IPS DF 19.7 (cell line): ENCODE results near the gene VPS26C.
"Not testable (repeated sequence)": the region's sequence is repeated elsewhere in the genome, so short reads cannot be mapped to it uniquely, and the experiment has no call there.

Experiments
- DNase-seq: peaks from one replicate; pipeline ENCODE4 v3.0.0-alpha.2; 2013; ENCODE audit warnings: low read depth, low spot score

VPS26C gene

DNA sequence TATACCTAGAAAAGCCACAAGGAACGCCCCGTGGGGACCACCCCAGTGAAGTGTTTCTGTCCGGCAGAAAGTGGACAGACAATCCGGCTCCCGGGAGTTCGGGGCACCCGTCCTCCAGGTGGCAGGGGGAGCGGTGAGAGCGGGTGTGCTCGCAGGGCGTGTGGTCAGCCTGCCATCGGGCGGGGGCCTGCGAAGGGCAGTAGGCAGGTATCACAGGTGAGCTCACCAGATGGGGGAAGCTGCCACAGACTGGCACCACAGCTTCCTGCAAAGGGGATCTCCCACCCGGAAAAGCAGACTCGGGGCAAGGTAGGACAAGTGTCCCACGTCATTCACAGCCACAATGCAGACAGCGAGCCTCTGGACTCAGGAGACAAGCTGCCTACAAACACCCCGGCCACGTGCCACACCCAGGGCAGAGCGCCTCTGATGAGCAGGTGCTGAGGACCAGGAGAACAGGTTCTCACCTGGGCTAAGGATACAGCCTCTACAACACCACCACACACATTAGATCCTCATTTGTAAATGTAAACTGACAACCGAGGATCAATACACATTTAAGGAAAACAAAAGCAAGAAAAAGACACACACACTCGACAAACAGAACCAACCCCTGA, 36.4 kb downstream of the VPS26C start:
- no peak for DNase-seq

DNA sequence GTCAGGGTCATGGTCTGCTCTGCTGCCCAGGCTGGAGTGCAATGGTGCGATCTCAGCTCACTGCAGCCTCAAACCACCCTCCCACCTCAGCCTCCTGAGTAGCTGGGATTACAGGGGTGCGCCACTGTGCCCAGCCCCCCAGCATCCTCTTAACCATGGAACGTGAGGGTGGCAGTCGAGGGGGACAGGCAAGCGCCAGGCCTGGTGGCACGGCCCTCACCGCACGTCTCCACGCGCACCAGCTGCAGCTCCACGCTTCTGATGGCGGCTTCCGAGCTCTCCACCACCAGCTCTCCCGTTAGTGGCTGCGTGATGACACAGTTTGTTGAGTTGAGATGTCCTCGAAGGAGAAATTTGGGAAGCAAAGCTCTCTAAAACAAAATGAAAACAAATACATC, 39.1 kb downstream of the VPS26C start:
- DNase-seq: no peak

DNA sequence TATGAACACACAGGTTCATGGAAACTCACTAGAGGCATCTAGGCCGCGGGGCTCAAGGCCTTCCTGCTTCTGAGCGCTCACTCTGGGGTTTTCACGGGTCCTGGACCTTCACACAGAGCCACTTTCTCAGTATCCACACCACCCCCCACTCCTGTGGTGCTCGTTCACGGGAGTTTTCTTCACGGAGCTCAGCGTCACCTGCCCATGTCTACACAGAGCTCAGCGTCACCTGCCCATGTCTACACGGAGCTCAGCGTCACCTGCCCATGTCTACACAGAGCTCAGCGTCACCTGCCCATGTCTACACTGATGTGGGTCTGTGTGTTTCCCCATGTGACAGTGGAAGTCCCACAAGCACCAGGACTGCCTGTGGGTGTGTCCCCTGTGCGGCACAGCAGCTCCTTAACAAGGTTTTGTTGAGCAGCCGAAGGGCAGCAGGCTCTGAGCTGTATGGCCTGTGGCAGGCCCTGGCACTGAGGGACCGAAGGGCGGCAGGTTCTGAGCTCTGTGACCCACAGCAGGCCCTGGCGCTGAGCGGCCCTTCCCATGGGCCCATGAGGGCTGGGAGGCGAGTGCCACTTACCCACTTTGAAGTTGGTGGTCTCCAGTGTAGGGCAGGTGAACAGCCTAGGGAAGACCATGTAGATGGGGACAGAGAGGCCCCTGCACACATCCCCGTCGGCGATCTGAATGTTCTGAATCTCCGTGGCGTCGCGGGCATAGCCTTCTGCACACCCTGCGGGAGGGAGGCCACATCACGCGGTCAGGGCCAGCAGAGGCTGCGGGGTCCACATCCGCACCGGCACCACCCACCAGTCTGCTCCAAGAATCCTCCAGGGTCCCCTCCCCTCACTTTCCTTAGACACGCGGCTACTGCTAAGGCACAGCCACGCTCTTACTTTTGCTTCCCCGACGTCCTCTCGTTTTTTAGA, 39.8 kb downstream of the VPS26C start:
- no peak for DNase-seq

DNA sequence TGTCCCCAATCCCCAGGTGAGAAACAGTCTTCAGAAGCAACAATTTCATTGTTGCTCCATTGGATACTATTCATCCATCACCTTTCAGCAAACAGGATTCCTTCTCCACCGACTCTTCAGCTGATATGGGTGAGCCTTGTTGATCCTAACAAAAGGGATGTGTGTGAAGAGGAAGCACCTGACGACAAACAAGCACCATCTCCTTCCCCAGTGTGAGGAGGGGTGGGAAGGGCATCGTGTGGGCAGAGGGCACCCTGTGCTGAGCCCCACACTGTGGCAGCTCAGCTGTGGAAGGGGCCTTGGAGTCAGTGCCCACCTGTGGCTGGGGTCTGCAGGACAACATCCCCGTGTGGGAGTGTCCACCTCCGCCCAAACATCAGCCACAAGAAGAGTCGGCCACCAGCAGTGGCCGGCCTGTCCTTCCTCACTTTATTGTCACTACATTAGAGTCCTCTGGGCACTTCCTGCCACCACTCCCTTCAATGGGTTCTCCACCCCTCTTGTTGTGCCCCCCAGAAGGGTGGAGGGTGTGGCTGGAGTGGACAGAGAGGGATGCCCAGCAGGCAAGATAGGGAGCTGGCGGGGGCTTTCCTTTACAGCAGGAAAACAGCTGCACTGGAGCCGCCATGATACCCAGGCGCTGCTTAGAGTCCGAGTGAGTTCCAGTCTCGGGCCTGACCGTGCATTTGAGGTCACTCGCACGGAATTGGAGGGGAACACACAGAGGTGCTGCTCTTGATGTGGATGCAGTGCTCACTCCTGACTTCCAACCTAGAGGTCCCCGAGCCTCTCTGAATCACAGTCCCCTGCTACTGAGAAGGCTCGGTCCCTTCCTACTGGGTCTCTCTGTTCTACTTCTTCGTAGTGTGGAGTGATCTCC, 40.9 kb downstream of the VPS26C start:
- no peak for DNase-seq

DNA sequence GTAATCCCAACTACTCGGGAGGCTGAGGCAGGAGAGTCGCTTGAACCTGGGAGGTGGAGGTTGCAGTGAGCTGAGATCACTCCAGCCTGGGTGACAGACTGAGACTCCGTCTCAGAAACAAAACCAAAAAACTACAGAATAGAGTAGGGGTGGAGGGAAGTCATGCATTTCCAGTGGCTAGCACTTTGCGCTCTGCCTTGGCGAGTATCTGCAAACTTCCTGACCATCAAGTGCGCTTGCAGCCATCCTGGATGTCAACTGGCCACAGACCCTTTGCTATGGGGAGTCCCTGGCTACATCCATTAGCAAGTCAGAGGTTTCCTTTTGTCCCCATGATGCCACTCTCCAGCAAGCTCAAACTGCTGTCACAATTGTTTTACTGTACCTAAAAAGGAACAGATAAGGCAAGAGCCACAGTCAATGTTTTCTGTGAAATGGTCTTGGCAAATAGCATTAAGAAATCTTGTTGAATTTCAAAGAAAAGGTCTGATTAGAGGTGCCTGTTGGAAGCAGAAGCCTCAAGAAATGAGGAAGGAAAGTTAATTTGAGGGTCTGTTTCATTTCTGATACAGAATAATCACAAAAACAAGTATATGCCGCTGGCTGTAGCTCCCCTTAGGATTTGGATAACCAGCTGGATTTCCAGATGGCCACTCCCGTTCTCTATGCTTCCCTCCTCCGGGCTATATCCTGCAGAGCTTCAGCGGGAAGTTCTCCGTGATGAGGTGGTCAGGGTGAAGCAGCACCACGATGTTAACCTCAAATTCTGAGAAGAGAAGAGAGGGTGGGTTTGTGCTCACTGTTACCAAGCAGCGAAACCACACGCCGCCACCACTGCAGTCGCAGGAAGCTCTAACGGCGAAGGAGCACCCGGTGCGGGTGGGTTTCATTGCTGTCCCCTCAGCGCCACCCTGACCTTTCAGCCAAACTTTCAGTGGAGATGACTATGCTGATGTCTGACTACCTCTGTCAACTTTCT, 42.0 kb downstream of the VPS26C start:
- DNase-seq: no peak

DNA sequence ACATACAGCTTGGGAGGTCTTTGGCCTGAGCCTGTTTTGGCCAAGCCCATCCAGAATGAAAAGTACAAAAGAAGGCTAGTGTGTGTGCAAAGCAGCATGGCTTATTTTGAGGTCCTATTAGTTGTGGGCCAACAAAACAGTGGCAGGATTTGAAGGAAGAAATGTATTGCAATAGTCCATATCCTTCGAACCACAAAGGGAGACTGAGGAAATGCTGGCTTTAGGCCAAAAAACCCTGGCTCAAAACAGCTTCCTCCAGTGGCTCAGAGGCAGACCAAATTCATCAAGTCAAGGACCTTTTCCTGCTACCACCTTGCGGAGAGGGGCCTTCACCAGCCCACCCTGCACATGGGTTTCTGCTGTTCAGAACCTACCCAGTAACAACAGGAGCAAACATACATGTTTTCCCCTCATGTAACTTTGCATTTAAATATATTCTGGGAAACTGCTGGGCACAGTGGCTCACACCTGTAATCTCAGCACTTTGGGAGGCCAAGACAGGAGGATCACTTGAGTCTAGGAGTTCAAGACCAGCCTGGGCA, 43.3 kb downstream of the VPS26C start:
- no peak for DNase-seq

DNA sequence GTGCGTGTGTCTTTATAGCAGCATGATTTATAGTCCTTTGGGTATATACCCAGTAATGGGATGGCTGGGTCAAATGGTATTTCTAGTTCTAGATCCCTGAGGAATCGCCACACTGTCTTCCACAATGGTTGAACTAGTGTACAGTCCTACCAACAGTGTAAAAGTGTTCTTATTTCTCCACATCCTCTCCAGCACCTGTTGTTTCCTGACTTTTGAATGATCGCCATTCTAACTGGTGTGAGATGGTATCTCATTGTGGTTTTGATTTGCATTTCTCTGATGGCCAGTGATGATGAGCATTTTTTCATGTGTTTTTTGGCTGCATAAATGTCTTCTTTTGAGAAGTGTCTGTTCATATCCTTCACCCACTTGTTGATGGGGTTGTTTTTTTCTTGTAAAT, 44.9 kb downstream of the VPS26C start:
- not testable (repeated sequence) for DNase-seq

DNA sequence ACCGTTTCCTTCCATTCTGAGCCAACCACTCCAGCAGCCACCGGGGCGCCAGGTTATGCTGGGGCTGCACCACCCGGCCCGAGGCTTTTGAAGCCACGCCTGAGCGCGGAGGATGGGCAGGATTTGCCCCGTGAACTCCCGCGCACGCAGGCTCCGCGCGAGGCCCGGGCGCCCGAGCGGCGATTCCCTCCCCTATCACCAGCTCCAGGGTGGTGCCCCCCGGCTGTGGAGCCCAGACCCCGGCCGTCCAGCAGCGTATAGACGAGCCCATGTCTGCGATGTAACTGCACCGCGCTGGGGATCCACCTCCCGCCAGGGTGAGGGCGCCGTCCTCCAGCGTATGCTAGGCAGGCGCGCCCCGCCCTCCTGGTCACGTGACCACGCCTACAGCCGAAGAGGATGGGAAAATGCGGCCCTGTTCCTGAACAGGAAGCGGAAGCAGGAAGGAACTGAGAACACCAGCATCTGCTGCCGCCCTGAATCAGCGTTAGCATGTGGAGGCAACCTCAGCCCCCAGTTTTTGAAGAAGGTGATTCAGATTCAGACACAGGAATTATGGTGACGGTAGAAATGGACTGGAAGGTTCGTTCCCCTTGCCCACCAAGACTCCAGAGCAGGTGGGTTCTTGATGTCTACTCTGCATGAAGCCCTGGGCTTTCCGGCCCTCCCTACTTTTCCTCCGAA, 46.0 kb downstream of the VPS26C start:
- DNase-seq: peak; percentile 38

DNA sequence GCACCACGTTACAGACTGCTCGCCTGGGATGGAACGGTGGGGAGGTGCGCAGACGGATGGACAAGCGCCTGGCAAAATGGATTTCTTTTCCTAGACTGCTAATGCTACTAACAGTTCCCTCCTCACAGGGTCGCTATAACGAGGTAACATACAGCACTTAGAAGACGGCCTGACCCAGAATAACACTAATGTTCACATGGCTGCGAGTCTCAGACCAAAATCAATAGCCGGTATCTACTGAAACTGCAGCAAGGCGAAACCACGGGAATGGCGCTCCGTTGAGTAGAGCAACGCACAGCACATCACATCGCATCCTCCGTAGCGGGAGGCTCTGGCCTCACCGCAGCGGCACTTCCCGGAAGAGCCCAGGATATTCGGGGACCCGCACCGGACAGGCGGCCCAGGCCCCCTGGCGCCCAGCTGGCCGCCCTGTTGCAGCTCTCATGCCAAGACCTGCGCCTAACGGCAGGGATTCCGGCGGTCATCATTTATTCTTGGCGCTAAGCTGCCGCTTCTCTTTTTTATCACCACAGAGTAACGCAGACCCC, 46.6 kb downstream of the VPS26C start:
- no peak for DNase-seq

DNA sequence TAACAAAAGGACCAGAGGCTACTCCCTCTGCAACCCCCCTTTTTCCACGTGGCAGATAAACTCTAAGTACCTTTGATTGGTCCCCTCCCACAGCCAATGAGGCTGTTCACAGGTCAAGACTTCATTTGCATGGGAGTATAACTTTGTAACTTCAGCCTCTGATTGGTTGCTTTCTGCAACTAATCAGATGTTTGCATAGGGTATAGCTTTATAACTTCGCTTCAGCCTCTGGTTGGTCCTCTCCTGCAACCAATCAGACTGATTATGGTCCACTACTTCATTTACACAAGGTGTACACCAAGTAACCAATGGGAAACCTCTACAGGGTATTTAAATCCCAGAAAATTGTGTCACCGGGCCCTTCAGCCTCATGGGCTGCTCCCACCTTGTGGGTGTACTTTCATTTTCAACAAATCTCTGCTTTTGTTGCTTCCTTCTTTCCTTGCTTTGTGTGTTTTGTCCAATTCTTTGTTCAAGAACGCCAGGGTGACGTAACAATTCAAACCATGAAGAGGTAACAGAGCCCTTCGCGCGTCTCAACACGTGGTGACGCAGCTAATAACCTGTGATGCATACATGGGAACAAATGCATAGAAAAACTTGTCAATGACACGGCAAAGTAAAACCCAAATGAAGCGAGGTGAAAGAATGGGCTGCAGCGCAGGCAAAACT, 47.2 kb downstream of the VPS26C start:
- DNase-seq: no peak

DNA sequence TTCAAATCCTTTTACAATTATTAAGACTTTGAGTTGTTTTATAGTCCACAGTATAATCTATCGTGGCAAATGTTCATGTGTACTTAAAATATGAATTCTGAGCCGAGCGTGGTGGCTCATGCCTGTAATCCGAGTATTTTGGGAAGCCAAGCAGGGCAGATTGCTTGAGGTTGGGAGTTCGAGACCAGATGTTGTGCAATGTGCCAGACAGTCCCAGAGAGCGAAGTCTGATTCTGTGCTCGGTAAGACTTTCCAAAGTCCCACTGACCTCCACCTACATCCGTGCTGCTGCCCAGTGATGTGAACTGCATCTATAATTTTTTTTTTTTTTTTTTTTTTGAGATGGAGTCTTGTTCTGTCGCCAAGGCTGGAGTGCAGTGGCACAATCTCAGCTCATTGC, 52.2 kb downstream of the VPS26C start:
- no peak for DNase-seq

DNA sequence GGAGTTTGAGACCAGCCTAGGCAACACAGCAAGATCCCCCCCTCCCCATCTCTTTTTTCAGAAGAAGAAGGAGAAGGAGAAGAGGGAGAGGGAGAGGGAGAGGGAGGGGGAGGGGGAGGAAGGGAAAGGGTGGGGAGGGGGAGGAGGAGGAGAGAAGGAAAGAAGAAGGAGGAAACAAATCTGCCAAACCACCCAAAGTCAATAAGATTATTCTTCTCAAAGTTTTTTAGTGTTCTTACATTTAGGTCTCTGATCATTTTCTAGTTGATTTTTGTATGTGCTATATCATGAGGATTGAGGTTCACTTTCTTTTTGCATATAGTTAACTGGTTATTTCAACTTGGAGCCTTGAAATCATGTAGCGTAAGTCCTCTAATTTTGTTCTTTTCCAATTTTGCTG, 56.3 kb downstream of the VPS26C start:
- DNase-seq: no peak

DNA sequence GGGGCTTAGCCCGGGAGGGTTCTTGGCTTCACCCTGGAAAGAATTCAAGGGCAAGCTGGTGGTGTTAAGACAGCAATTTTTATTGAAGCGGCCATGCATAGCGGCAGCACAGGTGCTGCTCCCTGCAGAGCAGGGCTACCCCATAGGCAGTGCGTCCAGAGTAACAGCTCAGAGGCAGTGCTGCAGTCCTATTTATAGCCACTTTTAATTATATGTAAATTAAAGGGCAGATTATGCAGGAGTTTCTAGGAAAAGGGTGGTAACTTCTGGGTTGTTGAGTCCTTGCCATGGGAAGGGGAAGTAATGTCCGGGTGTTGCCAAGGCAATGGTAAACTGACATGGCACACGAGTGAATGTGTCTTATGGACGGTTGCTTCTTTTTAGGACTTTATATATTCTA, 57.0 kb downstream of the VPS26C start:
- DNase-seq: no peak

DNA sequence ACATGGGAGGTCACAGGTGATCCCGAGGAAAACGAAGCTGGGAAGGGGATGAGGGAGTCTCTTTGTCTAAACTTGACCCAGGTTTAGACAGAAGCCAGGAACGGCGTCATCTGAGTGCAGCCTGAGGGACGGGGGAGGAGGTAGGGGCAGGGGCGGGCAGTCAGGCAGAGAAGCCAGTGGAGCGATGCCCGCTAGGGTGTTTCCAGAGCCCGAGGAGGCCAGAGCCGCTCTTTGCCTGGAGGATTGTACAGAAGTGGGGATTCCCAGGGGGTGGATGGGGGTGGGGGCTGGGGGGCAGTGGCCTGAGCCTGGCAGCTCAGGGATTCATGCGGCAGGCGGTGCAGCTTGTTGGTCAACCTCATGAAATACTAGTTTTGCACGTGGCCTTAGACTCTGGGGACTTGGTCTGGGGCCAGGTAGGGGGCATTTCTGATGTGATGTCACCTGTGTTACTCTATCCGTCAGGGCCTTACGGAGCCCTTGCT, 58.4 kb downstream of the VPS26C start:
- no peak for DNase-seq

DNA sequence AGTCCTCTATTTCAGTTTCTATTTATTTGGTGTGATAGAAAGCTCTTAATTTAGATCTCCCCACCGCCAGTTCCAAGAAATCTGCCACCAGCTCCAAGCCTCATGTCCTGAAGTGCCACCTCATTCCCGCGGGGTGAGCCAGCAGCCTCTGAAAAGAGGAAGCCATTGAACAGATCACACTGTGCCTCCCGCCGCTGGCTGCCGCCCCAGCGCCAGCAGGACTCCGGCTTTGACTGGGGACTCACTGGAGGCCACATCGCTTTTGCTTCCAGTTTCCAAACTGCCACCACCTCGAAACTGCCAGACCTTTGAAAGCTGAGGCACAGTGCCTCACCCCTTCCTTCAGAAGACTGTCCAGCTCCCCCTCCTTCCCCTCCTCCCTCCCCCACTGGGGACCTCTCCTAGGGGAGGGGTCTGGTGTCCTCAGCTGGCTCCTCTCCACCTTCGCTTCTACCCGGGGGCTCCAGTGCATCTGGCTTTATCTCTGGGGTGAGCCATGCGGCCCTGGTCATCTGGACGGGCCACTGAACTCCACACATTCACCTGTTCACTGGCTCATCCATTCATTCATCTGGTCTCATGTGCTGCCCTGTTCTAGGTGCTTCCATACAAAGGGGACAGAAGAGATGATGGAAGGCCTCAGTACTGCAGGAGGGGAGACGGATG, 58.9 kb downstream of the VPS26C start:
- DNase-seq: no peak

DNA sequence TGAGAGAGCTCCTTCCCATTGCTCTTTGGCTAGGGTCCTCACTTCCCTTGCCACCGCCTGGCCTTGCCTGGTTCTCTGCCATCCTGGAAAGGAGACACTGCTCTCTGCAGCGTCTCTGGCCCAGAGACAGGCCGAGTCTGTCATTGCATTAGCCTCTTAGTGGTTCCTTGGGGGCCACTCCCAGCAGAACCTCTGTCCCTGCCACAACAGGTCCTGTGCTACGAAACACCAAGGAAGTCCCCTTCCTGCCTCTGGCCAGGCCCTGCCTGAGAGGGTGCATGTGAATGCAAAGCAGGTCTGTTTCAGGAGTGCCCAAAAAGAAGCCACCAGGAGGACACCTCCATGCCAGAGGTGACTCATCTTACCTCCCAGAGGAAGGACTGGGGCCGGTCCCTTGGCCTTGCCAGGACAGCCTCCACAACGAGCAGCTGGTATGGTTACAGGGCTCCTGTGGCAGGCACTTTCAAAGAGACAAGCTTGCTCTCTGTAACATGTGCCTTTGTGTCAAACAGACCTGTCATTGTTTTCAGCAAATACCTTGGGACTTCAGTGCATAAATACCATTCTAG, 59.6 kb downstream of the VPS26C start:
- no peak for DNase-seq

DNA sequence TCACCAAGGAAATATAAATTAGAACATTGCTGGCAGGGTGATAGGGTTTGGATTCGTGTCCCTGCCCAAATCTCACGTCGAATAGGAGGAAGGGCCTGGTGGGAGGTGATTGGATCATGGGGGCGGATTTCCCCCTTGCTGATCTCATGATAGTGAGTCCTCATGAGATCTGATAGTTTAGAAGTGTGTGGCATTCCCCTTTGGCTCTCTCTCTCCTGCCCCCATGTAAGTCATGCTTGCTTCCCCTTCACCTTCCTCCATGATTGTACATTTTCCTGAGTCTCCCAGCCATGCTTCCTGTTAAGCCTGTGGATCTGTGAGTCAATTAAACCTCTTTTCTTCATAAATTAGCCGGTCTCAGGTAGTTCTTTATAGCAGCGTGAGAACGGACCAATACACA, 60.6 kb downstream of the VPS26C start:
- DNase-seq: no peak

DNA sequence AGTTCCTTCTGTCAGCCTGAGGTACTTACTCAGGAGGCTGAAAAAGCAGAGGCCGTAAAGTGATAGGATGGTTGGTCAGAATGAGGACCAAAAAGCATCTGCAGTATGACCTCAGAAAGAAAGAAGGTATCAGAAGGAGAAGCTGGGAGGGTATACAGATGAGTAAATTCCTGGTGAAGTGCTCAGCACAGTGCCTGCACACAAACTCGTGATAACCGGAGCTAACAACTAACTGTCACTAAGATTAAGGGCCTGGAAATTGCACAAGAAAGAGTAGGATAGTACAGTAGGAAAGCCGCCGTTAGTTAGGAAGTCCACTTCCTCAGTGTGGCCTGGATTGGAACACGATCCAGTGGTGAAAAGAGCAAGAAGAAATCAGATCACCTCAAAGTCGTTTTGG, 62.6 kb downstream of the VPS26C start:
- no peak for DNase-seq
